Right ventricle myocardium inferior (tissue), 1 donor: ENCODE data around the gene NR1H3. TPM values are rescaled to one million over a fixed set of nuclear protein-coding genes. Genes with fewer than 3 reads are reported as not detected.
"Not testable (repeated sequence)": the region's sequence is repeated elsewhere in the genome, so short reads cannot be mapped to it uniquely, and the experiment has no call there.

Experiments used
- ATAC-seq: fragments of 200-7000 bp; cut with Tn5 transposase; one replicate; pipeline ENCODE4 v1.9.1; 2020; ENCODE audit warnings: mild to moderate bottlenecking, moderate library complexity
- DNase-seq: peaks from one replicate; pipeline ENCODE4 v3.0.0; 2021; ENCODE audit errors: missing footprints
- intact Hi-C: fragments of 100-400 bp; cut with DNase I; formaldehyde crosslinking; loops from one replicate; pipeline ENCODE4 v1.11.0; 2022
- total RNA-seq: library from RNA; stranded (reverse); fragmentation: NEBNext Ultra II Directional; extraction: Animal tissue kit (Norgen Biotek cat#: 25700); gene quantifications from one replicate; pipeline ENCODE4 v1.2.1, GENCODE V29; 2021
- donor health status: DM: no; HTN: yes; CAD: no; lungs with severe emphysema.

The NR1H3 gene
- total RNA-seq, 1 donor from 2014 or later = 22.3 TPM

- DNase-seq = no peak
- intact Hi-C loops = no loop called here
These were observed 24.7 kb downstream of the NR1H3 start for GRCh38 chr11:47282462-47282861.

GRCh38 chr11:47284151-47284550 is 26.4 kb downstream of the NR1H3 start:
- intact Hi-C loops = no loop called here
- no peak for DNase-seq
- no peak for ATAC-seq

More at GRCh38 chr11:47282462-47282861, 24.7 kb downstream of the NR1H3 start:
- no peak for ATAC-seq

- DNase-seq (no peak), ATAC-seq (peak; percentile 32)
- intact Hi-C loops = no loop called here
These were observed 28.4 kb downstream of the NR1H3 start for GRCh38 chr11:47285969-47286770.

- ATAC-seq (peak; percentile 82), DNase-seq (no peak)
- intact Hi-C loops = no loop called here
These were observed 30.3 kb downstream of the NR1H3 start for GRCh38 chr11:47288066-47288465.

- intact Hi-C loops = no loop called here
- no peak for ATAC-seq
These were observed 32.1 kb downstream of the NR1H3 start for GRCh38 chr11:47289856-47290255.

GRCh38 chr11:47295385-47295784 is 37.6 kb downstream of the NR1H3 start:
- ATAC-seq = no peak
- DNase-seq = no peak
- intact Hi-C loops = no loop called here

More at GRCh38 chr11:47289856-47290255, 32.1 kb downstream of the NR1H3 start:
- no peak for DNase-seq

GRCh38 chr11:47296045-47296444 is 38.2 kb downstream of the NR1H3 start:
- intact Hi-C loops = no loop called here
- ATAC-seq (no peak), DNase-seq (no peak)

GRCh38 chr11:47299078-47299477 is 41.3 kb downstream of the NR1H3 start:
- intact Hi-C loops = no loop called here
- DNase-seq = no peak
- ATAC-seq = no peak

GRCh38 chr11:47302853-47303252 is 45.1 kb downstream of the NR1H3 start:
- no peak for DNase-seq
- ATAC-seq = no peak
- intact Hi-C loops = no loop called here

- intact Hi-C loops = loop anchor here (5.0 kb wide), 1 partner anchor 34 kb away; the partner anchor contains the start of gene MADD
- ATAC-seq (peak; percentile 98), DNase-seq (no peak)
These were observed 48.1 kb downstream of the NR1H3 start for GRCh38 chr11:47305734-47306483.

GRCh38 chr11:47306484-47306844 is 48.7 kb downstream of the NR1H3 start:
- no peak for DNase-seq
- intact Hi-C loops = loop anchor here (5.0 kb wide), 1 partner anchor 34 kb away; the partner anchor contains the start of gene MADD
- no peak for ATAC-seq

GRCh38 chr11:47308050-47308823 is 50.4 kb downstream of the NR1H3 start:
- intact Hi-C loops = loop anchor here (5.0 kb wide), 1 partner anchor 36 kb away; the partner anchor contains the start of gene MADD
- ATAC-seq (no peak), DNase-seq (no peak)

GRCh38 chr11:47314992-47315391 is 57.2 kb downstream of the NR1H3 start:
- no peak for ATAC-seq
- DNase-seq = no peak
- intact Hi-C loops = no loop called here

- DNase-seq, ATAC-seq, intact Hi-C loops: not testable (repeated sequence)
These were observed 58.7 kb downstream of the NR1H3 start for GRCh38 chr11:47316501-47316900.

- no peak for ATAC-seq
- DNase-seq = no peak
- intact Hi-C loops = no loop called here
These were observed 59.5 kb downstream of the NR1H3 start for GRCh38 chr11:47317064-47317828.

GRCh38 chr11:47318166-47318565 is 60.4 kb downstream of the NR1H3 start:
- intact Hi-C loops = no loop called here
- ATAC-seq (no peak), DNase-seq (no peak)
